Endothelial cell of umbilical vein (primary cell): ENCODE data around the gene CSNK1A1. TPM values are rescaled to one million over a fixed set of nuclear protein-coding genes. Genes with fewer than 3 reads are reported as not detected.
"Not testable (repeated sequence)": the region's sequence is repeated elsewhere in the genome, so short reads cannot be mapped to it uniquely, and the experiment has no call there.

ENCODE experiments used
- BruUV-seq: library from RNA; stranded (reverse); fragments of 400-500 nt; replicated peaks from 2 replicates; lab custom pipeline; 2021; lab: Mats Ljungman, UMichigan
- CTCF ChIA-PET: fragments of 300-600, 350-600 bp; sonication (Branson Sonifier 250); formaldehyde crosslinking; loops from one replicate; lab custom pipeline; 2021; ENCODE audit warnings: antibody characterized with exemption, inconsistent platforms; lab: Charles Lee
- POLR2A ChIA-PET: fragments of 300-600, 350-600 bp; sonication (Branson Sonifier 250); formaldehyde crosslinking; loops from one replicate; lab custom pipeline; 2021; ENCODE audit warnings: antibody characterized with exemption, inconsistent platforms; lab: Charles Lee
- DNase-seq: peaks from one replicate; pipeline ENCODE4 v3.0.0-alpha.2; 2011; ENCODE audit warnings: low read depth, low spot score
- FAIRE-seq: peaks from 2 replicates; lab custom pipeline; 2011; peaks lifted over from hg19 to GRCh38; lab: Jason Lieb, UNC
- H2AFZ ChIP-seq: 2 replicates; pipeline ENCODE4 v1.6.0; 2012; ENCODE audit warnings: low read depth, low read length, control low read depth, inconsistent platforms
- H3K27ac ChIP-seq: 2 replicates; pipeline ENCODE4 v1.5.1; 2011; ENCODE audit warnings: low read depth, mild to moderate bottlenecking, control low read depth, low read length, moderate library complexity; ENCODE audit not compliant: insufficient read depth
- H3K27me3 ChIP-seq, 2 experiments: 2 replicates each; pipeline versions ENCODE4 v1.6.0 to v1.6.1; 2011; ENCODE audit warnings: low read length in 2 of 2, mixed read lengths in 1 of 2; ENCODE audit not compliant: control insufficient read depth in 2 of 2, insufficient read depth in 2 of 2
- H3K36me3 ChIP-seq, 2 experiments: 2 replicates in 1 of 2; 3 replicates in 1 of 2; pipeline ENCODE4 v1.5.1; 2011; ENCODE audit warnings: low read length in 2 of 2, mild to moderate bottlenecking in 1 of 2, moderate library complexity in 1 of 2; ENCODE audit not compliant: control insufficient read depth in 2 of 2, insufficient read depth in 2 of 2; ENCODE audit errors: extremely low read depth in 1 of 2
- H3K4me1 ChIP-seq: 3 replicates; pipeline ENCODE4 v1.5.1; 2011; ENCODE audit warnings: mild to moderate bottlenecking, low read length; ENCODE audit not compliant: control insufficient read depth, insufficient read depth; ENCODE audit errors: extremely low read depth
- H3K4me2 ChIP-seq: 2 replicates; pipeline ENCODE4 v1.6.1; 2011; ENCODE audit warnings: low read length, control low read depth, mixed read lengths; ENCODE audit not compliant: insufficient read depth
- H3K4me3 ChIP-seq, 3 experiments: fragments of 200-600 bp in 1 of 3; sonication (generic), shearing (Covaris generic) in 1 of 3; replicated peaks in 1 of 3; 2 replicates each; pipeline ENCODE4 v1.5.1; 2011 to 2016; ENCODE audit warnings: control low read depth in 3 of 3, low read length in 3 of 3, mild to moderate bottlenecking in 2 of 3, inconsistent platforms in 1 of 3, low read depth in 1 of 3, moderate library complexity in 1 of 3; ENCODE audit not compliant: insufficient read depth in 1 of 3
- H3K79me2 ChIP-seq: 2 replicates; pipeline ENCODE4 v1.6.0; 2012; ENCODE audit warnings: low read length, inconsistent platforms; ENCODE audit not compliant: control insufficient read depth, insufficient read depth
- H3K9ac ChIP-seq: replicated peaks from 2 replicates; pipeline ENCODE3; 2011; ENCODE audit warnings: low read length, control low read depth; ENCODE audit not compliant: insufficient read depth; ENCODE audit errors: extremely low read depth
- H3K9me1 ChIP-seq: replicated peaks from 3 replicates; pipeline ENCODE4 v1.6.0; 2011; ENCODE audit warnings: mild to moderate bottlenecking, low read length; ENCODE audit not compliant: control insufficient read depth, insufficient read depth; ENCODE audit errors: extremely low read depth
- H3K9me3 ChIP-seq: replicated peaks from 2 replicates; pipeline ENCODE4 v1.5.1; 2012; ENCODE audit warnings: low read length, inconsistent platforms; ENCODE audit not compliant: control insufficient read depth, insufficient read depth
- H4K20me1 ChIP-seq: replicated peaks from 2 replicates; pipeline ENCODE3; 2011; ENCODE audit warnings: mild to moderate bottlenecking, low read length; ENCODE audit not compliant: control insufficient read depth, insufficient read depth; ENCODE audit errors: extremely low read depth
- CTCF ChIP-seq, 2 donors: IDR thresholded peaks; 1 replicate in 1 of 2; 2 replicates in 1 of 2; pipeline ENCODE4 v1.5.1; 2011; ENCODE audit warnings: low read length in 2 of 2, mild to moderate bottlenecking in 2 of 2, moderate library complexity in 2 of 2, control low read depth in 1 of 2, inconsistent platforms in 1 of 2, low read depth in 1 of 2; ENCODE audit not compliant: insufficient read depth in 1 of 2; ENCODE audit errors: extremely low read depth in 1 of 2
- EZH2 ChIP-seq: IDR thresholded peaks from 2 replicates; pipeline ENCODE4 v1.6.1; 2012; ENCODE audit warnings: borderline replicate concordance, low read depth, mild to moderate bottlenecking, moderate library complexity, low read length, inconsistent platforms; ENCODE audit not compliant: severe bottlenecking
- FOS ChIP-seq: IDR thresholded peaks from 2 replicates; pipeline ENCODE4 v1.6.1; 2011; ENCODE audit warnings: mild to moderate bottlenecking, low read length, moderate library complexity, borderline replicate concordance; ENCODE audit not compliant: insufficient read depth
- GATA2 ChIP-seq: IDR thresholded peaks from 2 replicates; pipeline ENCODE4 v1.7.0; 2011; ENCODE audit warnings: low read depth, mild to moderate bottlenecking, moderate library complexity, mixed read lengths, low read length; ENCODE audit not compliant: insufficient read length, insufficient read depth
- JUN ChIP-seq: IDR thresholded peaks from 2 replicates; pipeline ENCODE4 v1.6.1; 2011; ENCODE audit warnings: borderline replicate concordance, low read depth; ENCODE audit not compliant: insufficient read length, insufficient read depth
- MAX ChIP-seq: IDR thresholded peaks from 2 replicates; pipeline ENCODE4 v1.6.1; 2011; ENCODE audit not compliant: insufficient read depth, insufficient read length
- MYC ChIP-seq: IDR thresholded peaks from one replicate; pipeline ENCODE4 v1.6.1; 2011; ENCODE audit warnings: mild to moderate bottlenecking, low read depth, low read length
- POLR2A ChIP-seq: IDR thresholded peaks from 2 replicates; pipeline ENCODE4 v1.6.1; 2012; ENCODE audit warnings: low read depth, mild to moderate bottlenecking, control low read depth, low read length
- POLR2AphosphoS5 ChIP-seq: IDR thresholded peaks from 2 replicates; pipeline ENCODE4 v1.6.1; 2012; ENCODE audit warnings: low read depth, mild to moderate bottlenecking, control low read depth, low read length, moderate library complexity; ENCODE audit not compliant: insufficient read depth
- dilution Hi-C: fragments of 300-500 bp; cut with MboI; formaldehyde crosslinking; loops from one replicate; pipeline ENCODE4 v1.15.0; 2019; ENCODE audit warnings: low sequenced_read_pairs; ENCODE audit not compliant: extremely low pct_ligation_motif_present
- intact Hi-C: fragments of 100-400 bp; cut with micrococcal nuclease; formaldehyde crosslinking; loops from one replicate; pipeline ENCODE4 v1.10.0; 2022
- polyA plus RNA-seq, 4 experiments: library from polyadenylated mRNA; depleted of rRNA in 3 of 4; stranded (reverse) in 3 of 4; unstranded in 1 of 4; fragments of >200 nt; gene quantifications; 2 replicates each; pipeline versions ENCODE4 v1.2.1 to v1.2.3, GENCODE V29; 2011 to 2012; ENCODE audit warnings: missing spikeins in 1 of 4
- total RNA-seq: library from RNA; stranded (reverse); gene quantifications from 2 replicates; pipeline ENCODE4 v1.2.3, GENCODE V29; 2021

CSNK1A1 gene
- total and polyA plus RNA-seq, 2 donors (not counting 3 experiments of a cell fraction or from before 2014, with no cell fraction given) = 74.1 to 253 TPM

- ChIA-PET CTCF (interaction anchor here (0.7 to 2.1 kb wide), 2 partner anchors 10 to 120 kb away, joined by 4 to 13 read pairs; no protein-coding TSS in a partner anchor), POLR2A (interaction anchor here (0.7 kb wide), 1 partner anchor 92 kb away, joined by 4 read pairs; no protein-coding TSS in a partner anchor)
- DNase-seq, H3K36me3 ChIP-seq, FAIRE-seq, H4K20me1 ChIP-seq, H3K9me1 ChIP-seq, H3K27ac ChIP-seq, H3K9me3 ChIP-seq, intact Hi-C loops, H3K4me3 ChIP-seq, H3K27me3 ChIP-seq, H2AFZ ChIP-seq, dilution Hi-C loops, H3K4me2 ChIP-seq, H3K9ac ChIP-seq, BruUV-seq, H3K79me2 ChIP-seq: not testable (repeated sequence)
- peaks cover 29% of the 10 kb centered on the region for H3K4me1 ChIP-seq
Measured at GRCh38 chr5:149444430-149444829, 106.8 kb downstream of the CSNK1A1 start.

- intact Hi-C loops (loop anchor here (2.0 kb wide), 1 partner anchor 44 kb away; no protein-coding TSS in a partner anchor), dilution Hi-C loops (no loop called here)
- TF ChIP-seq MYC (no peak), MAX (no peak), POLR2A (no peak), CTCF (IDR thresholded peaks at IDR 0.05; ENCODE audit: extremely low read depth in 1 of 2, insufficient read depth in 1 of 2, low read depth in 1 of 2, low read length in 2 of 2) (no peak), POLR2AphosphoS5 (no peak), JUN (no peak), GATA2 (no peak), FOS (no peak), EZH2 (no peak)
- Histone ChIP-seq H3K79me2 (no peaks in the 10 kb centered on the region), H3K27me3 (no peaks in the 10 kb centered on the region), H2AFZ (no peak overlapping the region), H3K4me2 (no peak overlapping the region), H4K20me1 (no peaks in the 10 kb centered on the region), H3K9me3 (no peaks in the 10 kb centered on the region), H3K4me1 (peaks cover 29% of the 10 kb centered on the region), H3K9ac (no peak overlapping the region), H3K4me3 (no peak overlapping the region), H3K9me1 (no peaks in the 10 kb centered on the region), H3K36me3 (no peaks in the 10 kb centered on the region), H3K27ac (no peak overlapping the region)
- BruUV-seq = no TSS peak
- ChIA-PET CTCF (interaction anchor here (0.8 to 4.3 kb wide), 11 partner anchors 10 to 175 kb away, joined by 3 to 39 read pairs (median 6); partner anchors contain the start of gene CSNK1A1), POLR2A (no interaction called here)
- no peak for DNase-seq
- no peak for FAIRE-seq
Measured at GRCh38 chr5:149443210-149443609, 108.0 kb downstream of the CSNK1A1 start.
